OCI-LY1 (cell line): Measurements from ENCODE around the gene NUMBL.

ENCODE experiments used
- CTCF ChIP-seq: fragments of 200-600 bp; sonication (generic), shearing (Covaris generic); IDR thresholded peaks from 2 replicates; pipeline ENCODE4 v1.5.1; 2017; ENCODE audit warnings: mild to moderate bottlenecking, antibody characterized with exemption, low read length, moderate library complexity, mixed read lengths
- EZH2 ChIP-seq: fragments of 200-600 bp; sonication (generic), shearing (Covaris generic); IDR thresholded peaks from 2 replicates; pipeline ENCODE4 v1.8.0; 2017; ENCODE audit warnings: borderline replicate concordance, mixed run types, mild to moderate bottlenecking, antibody characterized with exemption, low read length, moderate library complexity, mixed read lengths

DNA sequence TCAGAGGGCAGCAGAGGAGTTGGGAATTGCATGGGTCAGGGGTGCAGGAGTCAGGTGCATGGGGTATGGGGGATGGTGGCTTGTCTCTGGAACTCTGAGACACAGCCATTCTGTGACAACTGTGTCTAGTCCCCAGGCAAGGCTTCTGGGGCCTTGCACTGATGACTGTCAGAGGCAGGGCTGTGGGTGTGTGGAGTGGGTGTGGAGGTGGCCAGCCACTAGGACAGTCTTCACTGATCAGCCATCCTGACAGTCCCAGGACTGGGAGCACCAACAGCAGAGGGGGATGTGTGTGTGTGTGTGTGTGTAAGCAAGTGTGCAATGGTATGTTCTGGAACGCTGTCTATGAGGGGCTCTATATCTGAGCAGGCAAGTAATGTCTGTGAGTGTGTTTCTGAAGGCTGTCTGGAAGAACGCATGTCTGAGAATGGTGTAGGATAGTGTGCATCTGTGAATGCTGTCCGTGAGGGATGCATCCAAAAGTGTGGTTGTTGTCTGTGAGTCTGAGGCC is 5.4 kb downstream of the NUMBL start:
- no peak for TF ChIP-seq CTCF
- no peak for TF ChIP-seq EZH2
